HG03571 (cell line): Measurements from ENCODE around the gene TUBB1.
A peak's percentile ranks its signal among the peaks of the same experiment; 100 is the strongest.
"Not testable (repeated sequence)": the region's sequence is repeated elsewhere in the genome, so short reads cannot be mapped to it uniquely, and the experiment has no call there.

ENCODE experiments used
- ATAC-seq: cut with Tn5 transposase; IDR thresholded peaks from one replicate; pipeline ENCODE4 v1.9.1; 2021; ENCODE audit not compliant: unreplicated experiment

Gene TUBB1

DNA sequence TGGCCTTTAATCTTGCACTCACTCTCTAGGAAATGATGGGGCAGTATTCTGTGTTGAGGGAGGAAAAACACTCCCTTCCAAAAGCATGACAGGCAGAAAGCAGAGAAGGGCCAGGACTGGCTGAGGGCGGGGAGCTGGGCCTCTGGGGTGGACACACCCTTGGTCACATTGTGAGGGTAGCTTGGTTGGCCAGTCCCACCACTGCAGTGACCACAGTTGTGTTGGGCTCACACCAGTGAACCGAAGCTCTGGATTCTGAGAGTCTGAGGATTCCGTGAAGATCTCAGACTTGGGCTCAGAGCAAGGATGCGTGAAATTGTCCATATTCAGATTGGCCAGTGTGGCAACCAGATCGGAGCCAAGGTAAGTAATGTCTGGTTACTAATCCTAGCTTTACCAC is at the start of gene TUBB1:
TSS of gene TUBB1 (plus strand) at position 213 of the 400 bp plus-strand sequence. CDS start at position 307, 94 bp downstream.
- ATAC-seq = no peak

DNA sequence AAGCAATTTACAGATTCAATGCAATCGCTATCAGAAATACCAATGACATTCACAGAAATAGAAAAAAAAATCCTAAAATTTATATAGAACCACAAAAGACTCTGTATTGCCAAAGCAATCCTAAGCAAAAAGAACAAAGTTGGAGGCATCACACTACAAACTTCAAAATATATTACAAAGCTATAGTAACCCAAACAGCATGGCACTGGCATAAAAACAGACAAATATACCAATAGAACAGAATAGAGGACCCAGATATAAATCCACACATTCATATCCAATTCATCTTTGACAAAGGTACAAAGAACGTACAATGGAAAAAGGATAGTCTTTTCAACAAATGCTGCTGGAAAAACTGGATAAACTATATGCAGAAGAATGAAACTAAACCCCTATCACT is 49.8 kb upstream of the TUBB1 start:
- no peak for ATAC-seq

DNA sequence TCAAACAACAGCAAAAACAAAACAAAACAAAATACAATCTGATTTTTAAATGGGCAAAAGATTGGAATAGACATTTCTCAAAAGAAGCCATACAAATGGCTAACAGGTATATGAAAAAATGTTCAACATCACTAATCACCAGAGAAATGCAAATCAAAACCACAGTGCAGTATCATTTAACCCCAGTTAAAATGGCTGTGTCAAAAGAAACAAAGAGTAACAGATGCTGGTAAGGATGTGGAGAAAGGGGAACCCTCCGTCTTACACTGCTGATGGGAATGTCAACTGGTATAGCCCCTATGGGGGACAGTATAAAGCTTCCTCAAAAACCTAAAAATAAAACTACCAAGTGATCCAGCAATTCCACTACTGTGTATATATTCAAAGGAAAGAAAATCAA is 49.1 kb upstream of the TUBB1 start:
- ATAC-seq = no peak

DNA sequence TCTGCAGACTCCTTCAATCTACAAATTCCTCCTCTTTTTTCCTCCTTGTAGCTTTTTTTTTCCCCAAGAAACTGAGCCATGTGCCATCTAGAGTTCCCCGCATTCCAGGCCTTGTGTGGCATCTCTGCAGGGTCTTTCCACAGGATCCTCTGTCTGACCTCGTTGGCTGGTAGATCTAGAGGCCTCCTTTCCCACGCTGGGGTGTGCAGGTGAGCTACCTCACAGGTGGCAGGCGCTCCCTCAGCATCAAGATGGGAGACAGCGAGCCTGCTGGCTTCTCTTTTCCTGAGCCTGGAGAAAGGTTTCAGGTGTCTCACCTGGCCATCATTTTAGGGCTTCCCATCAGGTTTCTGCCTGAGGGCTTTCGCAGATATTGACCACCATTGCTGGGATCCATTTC is 47.8 kb upstream of the TUBB1 start:
- no peak for ATAC-seq

DNA sequence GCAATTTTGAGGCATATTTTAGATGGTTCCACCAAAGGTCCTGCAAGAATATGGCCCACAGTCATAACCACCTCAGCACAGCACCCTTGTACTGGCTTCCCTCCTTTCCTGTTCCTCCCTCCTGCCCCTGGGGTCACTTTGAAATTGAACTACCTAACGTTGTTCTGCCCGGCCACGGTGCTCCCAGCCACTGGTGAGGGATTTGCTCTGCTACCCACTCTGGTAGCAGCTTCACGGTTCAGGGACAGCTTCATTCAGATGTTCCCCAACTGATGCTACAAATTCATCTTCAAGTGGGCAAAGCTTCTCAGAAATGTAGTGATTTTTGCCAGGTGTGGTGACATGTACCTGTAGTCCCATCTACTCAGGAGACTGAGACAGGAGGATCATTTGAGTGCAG is 46.0 kb upstream of the TUBB1 start:
- ATAC-seq = no peak

DNA sequence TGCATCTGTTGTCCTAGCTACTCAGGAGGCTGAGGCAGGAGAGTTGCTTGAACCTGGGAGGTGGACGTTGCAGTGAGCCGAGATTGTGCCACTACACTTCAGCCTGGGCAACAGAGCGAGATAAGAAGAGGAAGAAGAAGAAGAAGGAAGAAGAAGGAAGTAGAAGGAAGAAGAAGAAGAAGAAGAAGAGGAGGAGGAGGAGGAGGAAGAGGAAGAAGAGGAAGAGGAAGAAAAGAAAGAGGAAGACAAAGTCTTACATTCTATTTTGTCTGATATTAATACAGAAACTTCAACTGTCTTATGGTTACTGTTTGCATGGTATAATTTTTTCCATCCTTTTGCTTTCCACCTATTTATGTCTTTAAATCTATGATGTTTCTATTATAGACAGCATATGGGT is 45.4 kb upstream of the TUBB1 start:
- ATAC-seq = no peak

DNA sequence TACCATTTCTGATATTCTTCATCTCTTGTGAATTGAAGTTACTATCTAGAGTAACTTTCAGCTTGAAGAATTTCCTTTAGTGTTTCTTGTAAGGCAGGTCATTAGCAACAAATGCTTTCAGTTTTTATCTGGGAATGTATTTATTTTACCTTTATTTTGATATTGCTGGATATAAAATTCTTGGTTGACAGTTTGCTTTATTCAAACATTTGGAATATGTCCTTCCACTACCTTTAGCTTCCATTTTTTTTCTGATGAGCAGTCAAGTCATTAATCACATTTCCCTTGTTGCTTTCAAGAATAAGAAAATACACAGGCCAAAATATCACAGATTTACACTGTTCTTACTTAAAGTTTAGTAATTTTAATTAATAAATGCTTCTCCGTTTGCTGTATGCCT is 43.9 kb upstream of the TUBB1 start:
- no peak for ATAC-seq

DNA sequence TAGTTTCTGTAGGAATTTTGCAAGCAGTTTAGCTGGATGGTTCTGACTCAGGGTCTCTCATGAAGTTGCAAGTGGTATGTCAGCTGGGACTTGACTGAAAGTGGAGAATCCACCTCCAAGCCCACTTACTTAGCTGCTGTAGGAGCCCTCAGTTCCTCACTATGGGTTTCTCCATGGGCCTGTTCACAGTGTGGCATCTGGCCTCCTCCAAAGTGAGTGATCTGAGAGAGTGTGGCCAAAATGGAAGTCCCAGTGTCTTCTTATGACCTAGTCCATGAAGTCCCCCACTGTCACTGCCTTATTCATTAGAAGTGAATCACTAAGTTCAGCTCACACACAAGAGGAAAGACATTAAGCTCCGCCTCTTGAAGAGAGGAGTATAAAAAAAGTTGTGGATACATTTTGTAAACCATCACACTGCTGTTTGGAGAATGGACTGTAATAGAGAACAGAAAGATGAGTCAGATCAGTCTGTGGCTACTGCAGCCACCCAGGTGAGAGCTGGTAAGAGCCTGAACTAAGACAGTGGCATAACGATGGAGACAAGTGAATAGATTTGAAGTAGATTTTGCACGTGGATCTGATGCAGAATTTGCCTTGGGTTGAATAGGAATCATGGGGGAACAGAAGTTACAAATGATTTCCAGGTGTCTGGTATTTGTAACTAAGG is 43.0 kb upstream of the TUBB1 start:
- no peak for ATAC-seq

DNA sequence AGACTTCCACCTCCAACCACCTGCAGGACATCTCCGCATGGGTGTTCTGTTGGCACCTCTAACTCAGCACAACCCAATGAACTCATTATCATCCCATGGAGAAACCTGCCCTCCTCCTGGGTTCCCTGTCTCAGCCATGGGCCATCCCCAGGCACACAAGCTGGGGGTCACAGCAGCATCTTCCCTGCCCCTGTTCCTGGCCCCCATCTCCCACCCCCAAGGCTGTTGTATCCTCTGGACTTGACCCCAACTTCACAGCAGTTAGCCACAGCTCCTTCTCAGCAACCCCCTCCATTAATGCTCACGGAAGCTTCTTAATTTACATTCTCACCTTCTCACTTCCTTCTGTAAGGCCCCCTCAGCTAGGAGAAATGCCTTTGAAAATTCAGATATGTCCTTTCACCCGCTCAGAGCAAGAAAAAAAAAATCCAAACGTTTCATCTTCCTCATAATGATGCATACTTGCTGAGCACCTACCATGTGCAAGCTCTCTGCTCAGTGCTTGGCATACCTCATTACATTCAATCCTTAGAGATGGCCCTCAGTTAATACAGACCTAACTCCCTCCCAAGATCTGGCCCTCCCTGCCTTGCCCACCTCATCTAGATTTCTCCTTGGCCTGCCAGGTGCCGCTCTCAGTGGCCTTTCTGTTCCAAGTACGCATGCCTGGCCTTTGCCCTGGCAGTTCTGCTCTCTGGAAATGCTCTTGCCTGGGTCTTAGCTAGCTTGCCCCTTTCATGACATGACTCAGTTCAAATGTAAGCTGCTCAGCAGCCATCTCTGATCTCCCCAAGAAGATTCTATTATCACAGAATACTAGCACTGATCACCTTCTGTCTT is 40.7 kb upstream of the TUBB1 start:
- ATAC-seq = no peak

DNA sequence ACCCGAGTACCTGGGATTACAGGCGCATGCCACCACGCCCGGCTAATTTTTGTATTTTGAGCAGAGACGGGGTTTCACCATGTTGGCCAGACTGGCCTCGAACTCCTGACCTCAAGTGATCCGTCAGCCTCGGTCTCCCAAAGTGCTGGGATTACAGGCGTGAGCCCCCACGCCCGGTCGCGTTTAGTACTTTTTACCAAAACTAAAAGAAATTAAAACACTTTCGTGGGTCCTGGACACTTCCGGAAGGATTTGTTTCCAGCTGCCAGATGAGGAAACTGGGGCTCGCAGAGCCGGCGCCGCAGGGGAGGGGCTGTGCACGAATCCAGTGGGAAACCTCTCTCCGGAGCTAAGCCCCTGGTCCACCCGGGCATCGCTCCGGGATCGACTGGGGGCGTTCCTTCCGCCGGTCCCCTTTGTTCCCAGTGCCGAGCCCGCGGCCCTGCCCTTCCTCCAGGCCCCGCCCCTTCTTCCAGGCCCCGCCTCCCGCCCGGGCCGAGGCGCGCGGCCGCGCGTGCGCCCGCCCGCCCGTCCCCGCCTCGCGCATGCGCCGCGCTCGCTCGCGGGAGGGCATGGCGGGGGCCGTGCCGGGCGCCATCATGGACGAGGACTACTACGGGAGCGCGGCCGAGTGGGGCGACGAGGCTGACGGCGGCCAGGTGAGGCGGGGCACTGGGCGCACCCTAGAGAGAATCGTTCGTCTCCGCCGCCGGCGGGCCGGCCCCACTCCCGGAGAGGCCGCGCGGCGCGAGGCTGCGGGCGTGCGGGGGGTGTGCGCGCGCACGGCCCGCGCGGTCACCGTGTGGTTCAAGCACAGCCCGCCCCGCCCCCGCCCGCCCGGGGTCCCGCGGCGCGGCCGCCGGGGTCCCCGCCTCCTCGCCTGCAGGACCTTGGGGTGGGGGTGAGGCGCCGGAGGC is 38.3 kb upstream of the TUBB1 start, which contains the start of gene NELFCD:
TSS of gene NELFCD (plus strand) at position 546 of the 917 bp plus-strand sequence. CDS start at position 600, 54 bp downstream.
- peak; percentile 70 for ATAC-seq

DNA sequence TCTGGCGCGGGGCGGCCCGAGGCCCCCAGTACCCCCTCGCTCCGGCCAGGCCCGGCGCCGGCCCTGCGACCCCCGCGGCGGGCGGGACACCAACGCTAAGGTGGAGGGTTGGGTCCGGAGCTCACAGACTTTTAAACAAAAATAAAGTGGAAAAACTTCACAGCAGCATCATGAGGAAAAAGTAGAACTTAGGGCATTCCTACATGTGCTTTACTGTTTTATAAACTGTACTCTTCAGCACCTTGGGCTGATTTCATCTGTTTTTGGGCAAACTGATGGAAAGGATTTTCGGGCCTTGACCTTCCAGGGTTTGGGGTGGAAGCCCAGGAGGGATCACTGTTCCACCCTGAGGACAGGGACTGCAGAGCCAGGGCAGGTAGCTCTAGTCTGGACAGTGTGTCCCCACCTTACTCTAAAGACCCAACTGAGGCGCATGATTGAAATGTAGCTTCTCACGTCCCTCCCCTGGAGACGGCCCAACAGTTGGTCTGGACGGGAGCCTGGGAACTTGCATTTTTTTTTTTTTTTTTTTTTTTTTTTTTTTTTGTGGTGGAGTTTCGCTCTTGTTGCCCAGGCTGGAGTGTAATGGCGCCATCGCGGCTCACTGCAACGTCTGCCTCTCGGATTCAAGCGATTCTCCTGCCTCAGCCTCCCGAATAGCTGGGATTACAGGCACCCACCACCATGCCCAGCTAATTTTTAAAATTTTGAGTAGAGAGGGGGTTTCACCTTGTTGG is 37.4 kb upstream of the TUBB1 start:
- ATAC-seq = no peak

DNA sequence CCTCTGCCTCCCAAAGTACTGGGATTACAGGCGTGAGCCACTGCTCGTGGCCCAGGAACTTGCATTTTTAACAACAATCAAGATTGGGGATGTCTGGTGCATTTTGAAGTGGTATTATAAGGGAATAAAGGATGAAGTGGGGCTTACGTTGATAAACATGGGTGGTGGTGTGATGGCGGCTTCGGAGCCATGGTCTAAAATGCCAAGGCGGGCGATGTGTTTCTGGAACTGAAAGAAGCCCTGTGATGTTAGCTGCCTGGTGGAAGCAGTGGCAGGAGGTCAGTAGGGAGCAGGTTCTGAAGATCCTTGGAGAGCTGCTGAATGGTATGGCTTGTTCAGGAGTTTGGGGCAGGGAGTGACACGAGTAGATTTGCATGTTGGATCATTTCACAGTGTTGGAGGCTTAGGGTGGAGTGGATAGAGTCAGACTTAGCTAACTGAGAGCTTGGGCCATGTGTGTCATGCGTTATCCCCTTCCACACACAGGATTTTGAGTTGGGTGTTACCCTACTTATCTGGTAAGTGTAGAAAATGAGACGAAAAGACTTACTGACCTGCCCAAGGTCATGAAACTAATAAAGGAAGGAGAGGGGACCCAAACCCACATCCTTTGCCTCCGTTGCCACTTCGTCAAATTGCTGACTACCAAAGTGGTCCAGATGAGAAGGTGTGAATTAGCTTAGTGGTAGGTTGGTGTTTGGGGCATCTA is 36.7 kb upstream of the TUBB1 start:
- no peak for ATAC-seq

DNA sequence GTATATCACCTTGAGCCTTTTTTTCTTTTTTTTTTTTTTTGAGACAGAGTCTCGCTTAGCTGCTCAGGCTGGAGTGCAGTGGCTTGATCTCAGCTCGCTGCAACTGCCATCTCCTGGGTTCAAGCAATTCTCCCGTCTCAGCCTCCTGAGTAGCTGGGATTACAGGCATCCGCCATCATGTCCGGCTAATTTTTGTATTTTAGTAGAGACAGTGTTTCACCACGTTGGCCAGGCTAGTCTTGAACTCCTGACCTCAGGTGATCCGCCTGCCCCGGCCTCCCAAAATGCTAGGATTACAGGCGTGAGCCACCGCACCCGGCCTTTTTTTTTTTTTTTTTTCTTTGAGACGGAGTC is 36.1 kb upstream of the TUBB1 start:
- ATAC-seq = not testable (repeated sequence)

DNA sequence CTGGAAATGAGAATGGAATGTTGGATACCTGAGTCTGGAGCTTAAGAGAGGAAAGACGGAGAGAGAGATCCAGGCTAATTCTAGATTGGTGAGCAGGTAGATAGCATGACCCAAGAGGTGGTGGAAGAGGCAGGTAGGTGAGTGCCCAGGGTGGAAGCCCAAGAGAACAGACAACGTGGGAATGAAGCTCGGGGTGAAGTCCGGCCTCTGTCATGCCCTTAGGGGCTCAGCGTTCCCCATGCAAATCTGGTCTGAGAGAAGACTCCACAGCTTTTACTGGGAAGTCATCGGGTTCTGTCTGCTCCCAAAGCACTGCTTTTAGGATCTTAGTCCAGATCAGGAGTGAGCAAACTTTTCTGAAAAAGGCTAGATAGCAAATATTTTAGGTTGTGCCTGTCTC is 34.5 kb upstream of the TUBB1 start:
- ATAC-seq = no peak

DNA sequence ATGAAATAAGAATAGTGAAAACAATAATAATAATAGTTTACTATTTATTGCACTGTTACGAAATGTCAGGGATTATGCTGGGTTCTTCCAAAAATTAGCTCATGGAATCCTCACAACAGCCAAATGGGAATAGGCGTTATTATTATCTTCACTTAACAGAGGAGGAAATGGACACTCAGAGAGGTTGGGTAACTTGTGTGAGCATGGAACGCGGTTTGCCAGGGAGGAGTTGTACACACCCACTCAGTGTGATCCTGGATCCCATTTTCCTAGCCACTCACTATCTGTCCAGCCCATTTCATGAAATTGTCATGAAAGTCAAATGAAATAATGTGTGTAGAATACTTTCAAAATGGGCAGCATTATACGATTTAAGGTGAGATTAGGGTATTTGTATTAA is 33.6 kb upstream of the TUBB1 start:
- no peak for ATAC-seq

DNA sequence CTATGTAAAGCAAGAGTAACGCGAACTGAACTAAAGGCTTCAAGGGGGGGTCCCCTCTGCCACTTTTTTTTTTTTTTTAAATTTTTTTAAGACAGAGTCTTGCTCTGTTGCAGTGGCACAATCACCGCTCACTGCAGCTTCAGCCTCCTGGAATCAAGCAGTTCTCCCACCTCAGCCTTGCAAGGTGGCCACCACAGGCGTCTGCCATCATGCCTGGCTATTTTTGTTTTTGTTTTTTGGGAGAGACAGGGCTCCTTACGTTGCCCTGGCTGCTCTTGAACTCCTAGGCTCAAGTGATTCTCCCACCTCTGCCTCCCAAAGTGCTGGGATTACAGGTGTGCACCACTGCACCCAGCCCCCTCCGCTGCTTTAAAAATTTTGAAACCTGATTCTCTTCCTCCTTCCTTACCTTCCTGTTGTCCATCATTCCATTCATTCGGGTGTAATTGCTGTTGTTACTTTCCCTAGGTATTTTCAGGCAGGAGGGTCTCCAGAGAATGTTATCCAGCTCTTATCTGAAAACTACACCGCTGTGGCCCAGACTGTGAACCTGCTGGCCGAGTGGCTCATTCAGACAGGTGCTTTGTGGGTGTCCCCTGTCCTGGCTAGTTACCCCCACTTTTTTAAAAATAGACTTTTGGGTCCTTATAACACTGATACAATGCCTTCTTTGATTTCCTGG is 32.8 kb upstream of the TUBB1 start:
- ATAC-seq = no peak

DNA sequence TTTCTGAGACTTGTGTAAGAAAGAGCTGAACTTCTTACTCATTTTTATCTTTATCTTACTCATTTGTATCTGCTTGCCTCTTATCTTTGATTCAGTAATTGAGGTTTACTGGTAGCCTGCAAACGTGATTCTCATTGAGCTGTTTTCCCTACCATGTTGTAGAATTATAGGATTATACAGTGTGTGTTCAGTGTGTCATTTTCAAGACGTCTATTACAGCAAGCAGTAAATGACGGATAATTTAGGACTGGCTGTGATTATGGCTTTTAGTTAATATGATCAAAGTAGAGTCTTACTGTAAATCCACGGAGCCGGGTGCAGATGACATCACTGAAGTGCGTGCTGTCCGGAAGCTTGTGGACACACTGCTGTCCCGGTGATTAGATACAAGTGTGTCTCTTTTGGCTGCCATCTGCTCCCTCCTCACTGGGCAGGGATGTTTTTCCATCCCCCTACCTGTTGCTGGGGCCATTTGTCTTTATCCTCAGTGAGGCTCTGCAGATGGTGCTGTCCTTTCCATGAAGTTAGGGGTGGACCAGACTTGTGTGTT is 32.2 kb upstream of the TUBB1 start:
- no peak for ATAC-seq

DNA sequence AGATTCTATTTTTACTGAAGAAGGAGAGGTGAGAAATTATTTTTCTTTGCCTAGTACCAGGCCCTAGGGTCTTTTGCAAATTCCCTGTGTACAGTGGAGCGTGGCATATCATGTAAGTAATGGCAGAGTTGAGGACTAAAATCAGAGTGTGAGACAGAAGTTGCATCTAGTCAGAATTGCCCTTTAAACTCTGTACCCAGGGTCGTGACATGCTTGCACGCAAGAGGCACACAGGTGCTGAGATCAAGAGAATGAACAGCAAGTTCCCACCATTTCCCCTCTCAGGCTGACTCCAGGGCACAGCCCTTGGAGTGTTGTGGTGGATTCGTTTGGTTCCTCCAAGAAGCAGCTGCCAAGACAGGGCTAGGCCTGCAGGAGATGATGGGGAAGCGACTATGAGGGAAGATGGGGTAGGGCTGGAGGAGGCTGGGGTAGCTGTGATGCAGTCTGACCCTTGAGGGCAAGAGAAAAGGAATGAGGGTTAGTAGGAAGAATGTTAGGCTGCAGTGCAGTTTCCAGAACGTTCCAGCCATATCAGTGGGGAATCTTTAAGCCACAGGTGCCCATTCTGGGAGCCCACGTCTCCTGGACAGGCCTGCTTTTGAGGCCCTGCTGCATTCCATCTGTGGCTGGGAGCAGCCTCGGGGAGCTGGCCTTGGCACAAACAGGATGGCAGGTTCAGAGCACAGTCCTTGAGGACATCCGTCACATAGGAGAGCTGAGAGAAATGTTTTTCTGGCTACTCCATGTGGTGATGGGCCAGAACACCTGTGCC is 31.3 kb upstream of the TUBB1 start:
- no peak for ATAC-seq

DNA sequence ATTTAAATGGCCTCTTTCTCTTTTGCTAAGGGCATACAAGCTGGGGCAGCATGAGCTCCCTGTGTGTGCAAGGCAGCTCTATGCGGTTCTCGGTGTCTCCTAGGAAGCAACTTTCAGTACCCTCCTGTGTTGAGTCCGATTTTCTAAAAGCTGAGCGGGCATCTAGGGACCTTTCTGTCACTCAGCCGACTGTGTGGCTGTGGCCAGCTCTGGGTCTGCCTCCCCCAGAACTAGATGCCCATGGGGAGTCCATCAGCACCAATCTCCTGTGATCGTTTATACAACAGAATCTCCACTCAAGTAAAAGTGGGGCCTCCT is 30.7 kb upstream of the TUBB1 start:
- ATAC-seq = no peak
